Airway epithelial cell (primary cell): ENCODE results near the gene FBP2. TPM values are rescaled to one million over a fixed set of nuclear protein-coding genes. Genes with fewer than 3 reads are reported as not detected.

Experiments
- total RNA-seq: library from RNA; depleted of rRNA; stranded (reverse); fragments of >200 nt; gene quantifications from 2 replicates; pipeline ENCODE4 v1.2.3, GENCODE V29; 2015

FBP2 gene
- not detected in 2 replicates for total RNA-seq

GRCh38 chr9:94593459-94594345, at the start of gene FBP2:
Gene FBP2, minus strand, starts transcription at chr9:94593824. Its CDS starts 98 bp downstream, at chr9:94593726.

GRCh38 chr9:94639061-94639998, 45.7 kb upstream of the FBP2 start, which contains the start of gene FBP1:
Gene FBP1, minus strand, starts transcription at chr9:94639518. Its CDS starts 208 bp downstream, at chr9:94639310.

DNA sequence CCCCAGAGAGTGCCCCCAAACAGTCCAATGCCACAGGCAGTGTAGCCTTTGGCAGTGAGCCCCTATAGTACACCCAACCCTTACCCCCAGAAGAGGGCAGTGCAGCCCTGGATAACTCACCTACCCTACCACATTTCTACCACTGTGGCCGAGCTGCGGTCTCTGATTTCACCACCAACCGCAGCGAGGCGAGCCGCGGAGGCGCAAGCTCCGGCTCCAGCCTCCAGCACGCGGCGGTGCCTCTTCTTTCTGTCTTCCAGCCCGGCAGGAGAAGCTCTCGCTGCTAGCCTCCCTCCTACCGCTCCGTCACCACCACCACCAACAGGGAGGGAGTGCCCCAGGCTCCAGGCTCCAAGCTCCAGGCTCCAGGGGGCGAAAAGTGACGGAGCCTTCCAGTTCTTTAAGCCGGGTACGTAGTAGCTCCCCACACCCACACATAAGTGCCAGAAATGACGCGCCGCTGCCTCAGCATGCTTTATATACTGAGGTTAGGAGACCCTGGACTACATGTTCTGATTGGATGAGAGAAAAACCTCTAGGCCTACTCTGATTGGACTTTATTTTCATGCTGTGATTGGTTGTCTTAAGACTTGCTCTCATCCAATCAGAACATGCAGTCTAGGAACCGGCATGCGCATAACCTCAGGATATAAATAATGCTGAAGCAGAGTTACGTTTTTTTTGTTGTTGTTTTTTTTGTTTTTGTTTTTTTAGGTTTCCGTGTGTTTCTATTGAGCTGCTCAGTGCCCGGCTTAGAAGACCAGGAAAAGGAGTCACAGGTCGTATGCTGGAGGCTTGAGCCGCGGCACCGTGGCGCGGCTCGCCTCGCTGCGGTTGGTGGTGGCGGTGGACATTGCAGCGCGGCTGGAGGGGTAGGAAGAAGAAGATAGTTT, 38.9 kb downstream of the FBP2 start, which contains the start of gene PCAT7:
Gene PCAT7 (plus strand): TSS at position 645 of the 893 bp plus-strand sequence.

Other genes starting within 250 kb of the FBP2 start
- not detected in 2 replicates for gene PCAT7, start 38.7 kb downstream of the FBP2 start, total RNA-seq
- gene FBP1, start 45.7 kb upstream of the FBP2 start, total RNA-seq, result 0.19 and 0.21 TPM in 2 replicates
- 111 and 112 TPM in 2 replicates for gene AOPEP, start 132.9 kb upstream of the FBP2 start, total RNA-seq